ENCODE results near the gene NPTXR.

- TF ChIP-seq, protein P1, sequence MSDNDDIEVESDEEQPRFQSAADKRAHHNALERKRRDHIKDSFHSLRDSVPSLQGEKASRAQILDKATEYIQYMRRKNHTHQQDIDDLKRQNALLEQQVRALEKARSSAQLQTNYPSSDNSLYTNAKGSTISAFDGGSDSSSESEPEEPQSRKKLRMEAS (IDR thresholded peaks at IDR 0.05; ENCODE audit: insufficient read depth, insufficient read length), result no peak
- TF ChIP-seq CTCF (IDR thresholded peaks at IDR 0.05; ENCODE audit: extremely low read depth in 1 of 2, insufficient read depth in 1 of 2, low read depth in 1 of 2, low read length in 2 of 2), result no peak
- TF ChIP-seq POLR2A (IDR thresholded peaks at IDR 0.05; ENCODE audit: low read depth, low read length), result no peak
- no peak for TF ChIP-seq EZH2 (IDR thresholded peaks at IDR 0.05; ENCODE audit: borderline replicate concordance, low read depth, low read length, severe bottlenecking)
- TF ChIP-seq GATA2 (IDR thresholded peaks at IDR 0.05; ENCODE audit: insufficient read depth, insufficient read length, low read depth, low read length), result no peak
- no peak for TF ChIP-seq POLR2AphosphoS5 (IDR thresholded peaks at IDR 0.05; ENCODE audit: insufficient read depth, low read depth, low read length)
- no peak for TF ChIP-seq JUN (IDR thresholded peaks at IDR 0.05; ENCODE audit: borderline replicate concordance, insufficient read depth, insufficient read length, low read depth)
- no peak for TF ChIP-seq MYC (IDR thresholded peaks at IDR 0.05; ENCODE audit: low read depth, low read length)
- TF ChIP-seq FOS (IDR thresholded peaks at IDR 0.05; ENCODE audit: borderline replicate concordance, insufficient read depth, low read length), result no peak
These were observed 70.4 kb downstream of the NPTXR start for GRCh38 chr22:38773363-38773946.
